GM12878 (cell line): ENCODE measurements around the gene SLC6A12. TPM values are rescaled to one million over a fixed set of nuclear protein-coding genes. Genes with fewer than 3 reads are reported as not detected.

Experiments used
- ATAC-seq: fragments of 200-7000 bp; cut with Tn5 transposase; 3 replicates; pipeline ENCODE4 v1.9.1; 2020; ENCODE audit warnings: mild to moderate bottlenecking, moderate library complexity
- BruUV-seq: library from RNA; stranded (reverse); fragments of 400-500 nt; replicated peaks from 2 replicates; lab custom pipeline; 2021; lab: Mats Ljungman, UMichigan
- CTCF ChIA-PET: fragments of 300-600 bp; sonication (Branson Sonifier 250); formaldehyde crosslinking; extraction: SDS; loops from one replicate; lab custom pipeline; 2021; ENCODE audit warnings: inconsistent platforms; lab: Yijun Ruan, JAX
- POLR2A ChIA-PET: fragments of 350-600 bp; formaldehyde crosslinking; extraction: SDS; loops from one replicate; lab custom pipeline; 2021; ENCODE audit warnings: inconsistent platforms; lab: Charles Lee
- RAD21 ChIA-PET: fragments of 300-600 bp; sonication (Branson Sonifier 250); formaldehyde crosslinking; loops from one replicate; lab custom pipeline; 2023; ENCODE audit warnings: antibody characterized with exemption; ENCODE audit not compliant: unreplicated experiment; lab: Charles Lee
- SMC1A ChIA-PET: fragments of 300-600 bp; sonication (Branson Sonifier 250); formaldehyde crosslinking; loops from one replicate; lab custom pipeline; 2023; ENCODE audit not compliant: unreplicated experiment, uncharacterized antibody; lab: Charles Lee
- DNase-seq: peaks from one replicate; pipeline ENCODE4 v3.0.0-alpha.2; 2011; ENCODE audit warnings: low read depth, low spot score
- FAIRE-seq: peaks from 3 replicates; lab custom pipeline; 2011; peaks lifted over from hg19 to GRCh38; lab: Jason Lieb, UNC
- H2AFZ ChIP-seq: 2 replicates; pipeline ENCODE4 v1.6.0; 2011; ENCODE audit warnings: low read depth, low read length, control low read depth; ENCODE audit not compliant: control insufficient read depth
- H3K27ac ChIP-seq: 2 replicates; pipeline ENCODE4 v1.5.1; 2011; ENCODE audit warnings: control low read depth; ENCODE audit not compliant: control insufficient read depth, insufficient read depth
- H3K27me3 ChIP-seq, 2 experiments: replicated peaks in 1 of 2; 2 replicates each; pipeline versions ENCODE4 v1.6.0 to v1.6.1; 2011; ENCODE audit warnings: low read length in 1 of 2; ENCODE audit not compliant: control insufficient read depth in 2 of 2, insufficient read depth in 2 of 2
- H3K36me3 ChIP-seq, 2 experiments: 2 replicates each; pipeline ENCODE4 v1.5.1; 2011; ENCODE audit warnings: low read length in 1 of 2; ENCODE audit not compliant: control insufficient read depth in 2 of 2, insufficient read depth in 2 of 2
- H3K4me1 ChIP-seq: 2 replicates; pipeline ENCODE4 v1.6.1; 2011; ENCODE audit warnings: mild to moderate bottlenecking, low read length, moderate library complexity, mixed read lengths; ENCODE audit not compliant: control insufficient read depth, insufficient read depth
- H3K4me2 ChIP-seq: 2 replicates; pipeline ENCODE4 v1.6.0; 2011; ENCODE audit warnings: control low read depth; ENCODE audit not compliant: control insufficient read depth, insufficient read depth
- H3K4me3 ChIP-seq: fragments of 200-600 bp; sonication (generic); 2 replicates; pipeline ENCODE4 v1.5.1; 2016
- H3K79me2 ChIP-seq: 2 replicates; pipeline ENCODE4 v1.6.0; 2011; ENCODE audit warnings: low read length; ENCODE audit not compliant: control insufficient read depth, insufficient read depth
- H3K9ac ChIP-seq: 2 replicates; pipeline ENCODE4 v1.8.0; 2011; ENCODE audit warnings: low read length, control low read depth, mixed read lengths; ENCODE audit not compliant: control insufficient read depth, insufficient read depth
- H3K9me3 ChIP-seq: replicated peaks from 3 replicates; pipeline ENCODE4 v1.5.1; 2011; ENCODE audit warnings: mild to moderate bottlenecking, low read length; ENCODE audit not compliant: control insufficient read depth, insufficient read depth
- H4K20me1 ChIP-seq: 2 replicates; pipeline ENCODE4 v1.6.0; 2011; ENCODE audit not compliant: control insufficient read depth, insufficient read depth
- EED ChIP-seq: sonication (generic); IDR thresholded peaks from 2 replicates; pipeline ENCODE4 v1.6.1; 2016; ENCODE audit warnings: antibody characterized with exemption, low read depth
- EZH2 ChIP-seq: IDR thresholded peaks from 2 replicates; pipeline ENCODE4 v1.6.1; 2012; ENCODE audit warnings: low read depth, mild to moderate bottlenecking, control low read depth, inconsistent platforms, low read length, borderline replicate concordance; ENCODE audit not compliant: control insufficient read depth
- RBBP5 ChIP-seq: fragments of 200-600 bp; sonication (generic); conservative IDR thresholded peaks from 2 replicates; pipeline ENCODE4 v1.6.1; 2016
- ZSCAN29 ChIP-seq: fragments of 450-650 bp; IDR thresholded peaks from 2 replicates; pipeline ENCODE4 v1.6.1; 2017; ENCODE audit warnings: mild to moderate bottlenecking, moderate library complexity
- WGBS: methylation state at CpG from one replicate; pipeline ENCODE4 v1.1.6; 2016; ENCODE audit warnings: low lambda C conversion rate; ENCODE audit not compliant: insufficient replicate concordance, insufficient coverage; ENCODE audit errors: missing lambda C conversion rate; 5-methylcytosine and 5-hydroxymethylcytosine counted together
- in situ Hi-C: fragments of 300-500 bp; cut with MboI; formaldehyde crosslinking; loops from 9 replicates; pipeline ENCODE4 v1.14.3; 2018; ENCODE audit warnings: mixed read lengths
- intact Hi-C: fragments of 100-400 bp; cut with micrococcal nuclease; formaldehyde crosslinking; loops from one replicate; pipeline ENCODE4 v1.14.2; 2022; ENCODE audit not compliant: unreplicated experiment
- polyA plus RNA-seq, 11 experiments: library from polyadenylated mRNA; depleted of rRNA in 4 of 11; unstranded in 6 of 11; stranded (reverse) in 5 of 11; fragments of >200 nt; fragmentation: Nextera tagmentation in 4 of 11; fragmentation: Illumina TruSeq in 1 of 11; extraction: Ambion mirVana in 4 of 11; extraction: Trizol in 1 of 11; gene quantifications; 1 replicate in 1 of 11; 2 replicates in 10 of 11; pipeline versions ENCODE4 v1.2.1 to v1.2.3, GENCODE V29; 2011 to 2016; ENCODE audit warnings: inconsistent platforms in 2 of 11, missing spikeins in 2 of 11, low read depth in 1 of 11
- total RNA-seq, 4 experiments: library from RNA; depleted of rRNA in 3 of 4; stranded (reverse); fragments of >200 nt in 3 of 4; fragmentation: Illumina TruSeq in 1 of 4; extraction: Trizol in 1 of 4; gene quantifications; 2 replicates each; pipeline versions ENCODE4 v1.2.1 to v1.2.3, GENCODE V29; 2013 to 2021
- TF ChIP-seq, protein P1 (sequence below): fragments of 450-650 bp; conservative IDR thresholded peaks from 2 replicates; pipeline ENCODE4 v1.6.1; 2017; ENCODE audit warnings: mild to moderate bottlenecking, moderate library complexity
- TF ChIP-seq, protein P2 (sequence below): fragments of 450-650 bp; formaldehyde crosslinking; IDR thresholded peaks from 2 replicates; pipeline ENCODE4 v1.4.0; 2022; ENCODE audit warnings: mild to moderate bottlenecking, moderate library complexity

Gene SLC6A12
- total and polyA plus RNA-seq, 10 of the 15 experiments (the other 5 are each of a cell fraction or from before 2014, with no cell fraction given): 0.06 to 0.11 (median 0.07) TPM; not detected in 7

DNA sequence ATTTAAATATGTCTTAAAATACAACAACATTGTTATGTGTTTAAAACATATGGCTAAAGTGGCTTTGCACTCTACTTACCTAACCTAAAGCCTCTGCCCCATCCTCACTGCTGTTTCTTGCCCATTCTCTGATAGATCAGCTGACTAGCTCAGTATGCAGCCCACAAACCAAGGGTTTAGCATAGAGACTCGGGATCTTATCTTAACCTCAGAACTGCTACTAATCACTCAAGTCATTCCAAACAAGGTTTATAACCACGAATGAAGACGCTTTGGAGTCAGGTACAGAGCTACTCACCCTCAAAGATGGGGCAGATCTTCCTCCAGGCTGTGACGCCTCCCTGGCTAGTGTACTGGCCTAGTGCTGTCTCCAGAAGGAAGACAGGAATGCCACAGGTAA lies 29.4 kb upstream of the SLC6A12 start:
- intact Hi-C loops (no loop called here), in situ Hi-C loops (no loop called here)
- RAD21 ChIA-PET: no interaction called here
- TF ChIP-seq EZH2 (no peak), ZSCAN29 (no peak), EED (no peak), RBBP5 (no peak)
- TF ChIP-seq, protein P1, sequence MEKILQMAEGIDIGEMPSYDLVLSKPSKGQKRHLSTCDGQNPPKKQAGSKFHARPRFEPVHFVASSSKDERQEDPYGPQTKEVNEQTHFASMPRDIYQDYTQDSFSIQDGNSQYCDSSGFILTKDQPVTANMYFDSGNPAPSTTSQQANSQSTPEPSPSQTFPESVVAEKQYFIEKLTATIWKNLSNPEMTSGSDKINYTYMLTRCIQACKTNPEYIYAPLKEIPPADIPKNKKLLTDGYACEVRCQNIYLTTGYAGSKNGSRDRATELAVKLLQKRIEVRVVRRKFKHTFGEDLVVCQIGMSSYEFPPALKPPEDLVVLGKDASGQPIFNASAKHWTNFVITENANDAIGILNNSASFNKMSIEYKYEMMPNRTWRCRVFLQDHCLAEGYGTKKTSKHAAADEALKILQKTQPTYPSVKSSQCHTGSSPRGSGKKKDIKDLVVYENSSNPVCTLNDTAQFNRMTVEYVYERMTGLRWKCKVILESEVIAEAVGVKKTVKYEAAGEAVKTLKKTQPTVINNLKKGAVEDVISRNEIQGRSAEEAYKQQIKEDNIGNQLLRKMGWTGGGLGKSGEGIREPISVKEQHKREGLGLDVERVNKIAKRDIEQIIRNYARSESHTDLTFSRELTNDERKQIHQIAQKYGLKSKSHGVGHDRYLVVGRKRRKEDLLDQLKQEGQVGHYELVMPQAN: no peak
- TF ChIP-seq, protein P2, sequence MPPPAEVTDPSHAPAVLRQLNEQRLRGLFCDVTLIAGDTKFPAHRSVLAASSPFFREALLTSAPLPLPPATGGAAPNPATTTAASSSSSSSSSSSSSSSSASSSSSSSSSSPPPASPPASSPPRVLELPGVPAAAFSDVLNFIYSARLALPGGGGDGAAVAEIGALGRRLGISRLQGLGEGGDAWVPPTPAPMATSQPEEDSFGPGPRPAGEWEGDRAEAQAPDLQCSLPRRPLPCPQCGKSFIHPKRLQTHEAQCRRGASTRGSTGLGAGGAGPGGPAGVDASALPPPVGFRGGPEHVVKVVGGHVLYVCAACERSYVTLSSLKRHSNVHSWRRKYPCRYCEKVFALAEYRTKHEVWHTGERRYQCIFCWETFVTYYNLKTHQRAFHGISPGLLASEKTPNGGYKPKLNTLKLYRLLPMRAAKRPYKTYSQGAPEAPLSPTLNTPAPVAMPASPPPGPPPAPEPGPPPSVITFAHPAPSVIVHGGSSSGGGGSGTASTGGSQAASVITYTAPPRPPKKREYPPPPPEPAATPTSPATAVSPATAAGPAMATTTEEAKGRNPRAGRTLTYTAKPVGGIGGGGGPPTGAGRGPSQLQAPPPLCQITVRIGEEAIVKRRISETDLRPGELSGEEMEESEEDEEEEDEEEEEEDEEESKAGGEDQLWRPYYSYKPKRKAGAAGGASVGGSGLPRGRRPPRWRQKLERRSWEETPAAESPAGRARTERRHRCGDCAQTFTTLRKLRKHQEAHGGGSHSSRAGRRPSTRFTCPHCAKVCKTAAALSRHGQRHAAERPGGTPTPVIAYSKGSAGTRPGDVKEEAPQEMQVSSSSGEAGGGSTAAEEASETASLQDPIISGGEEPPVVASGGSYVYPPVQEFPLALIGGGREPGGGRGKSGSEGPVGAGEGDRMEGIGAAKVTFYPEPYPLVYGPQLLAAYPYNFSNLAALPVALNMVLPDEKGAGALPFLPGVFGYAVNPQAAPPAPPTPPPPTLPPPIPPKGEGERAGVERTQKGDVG (CRISPR knock-in tag): no peak
- Histone ChIP-seq H3K79me2 (no peaks in the 10 kb centered on the region), H3K27me3 (no peaks in the 10 kb centered on the region), H3K4me2 (no peak overlapping the region), H2AFZ (no peak overlapping the region), H3K9me3 (no peaks in the 10 kb centered on the region; the same call in 2 of the 3 replicates), H3K27ac (no peak overlapping the region), H4K20me1 (no peaks in the 10 kb centered on the region), H3K4me3 (no peak overlapping the region), H3K4me1 (no peaks in the 10 kb centered on the region), H3K9ac (no peak overlapping the region), H3K36me3 (no peaks in the 10 kb centered on the region)
- CTCF ChIA-PET: no interaction called here
- DNase-seq: no peak
- WGBS: 4% methylated on average over 4 of the region's 4 CpGs
- FAIRE-seq: no peak
- SMC1A ChIA-PET: no interaction called here
- ATAC-seq: no peak
- BruUV-seq: no TSS peak
- POLR2A ChIA-PET: no interaction called here
